HEK293 (cell line): ENCODE measurements around the gene HRH2.

Experiments
- CTCF ChIP-seq: fragments of 450-650 bp; formaldehyde crosslinking; IDR thresholded peaks from 2 replicates; pipeline ENCODE4 v1.5.1; 2016; ENCODE audit warnings: missing biosample characterization, missing genetic modification characterization
- YY1 ChIP-seq: fragments of 450-650 bp; formaldehyde crosslinking; IDR thresholded peaks from 2 replicates; pipeline ENCODE4 v1.5.1; 2018; ENCODE audit warnings: missing biosample characterization, missing genetic modification characterization
- ZBTB7A ChIP-seq: fragments of 450-650 bp; formaldehyde crosslinking; IDR thresholded peaks from 2 replicates; pipeline ENCODE4 v1.5.1; 2016; ENCODE audit warnings: low read depth, missing biosample characterization, missing genetic modification characterization
- ZNF580 ChIP-seq: fragments of 450-650 bp; formaldehyde crosslinking; IDR thresholded peaks from 2 replicates; pipeline ENCODE4 v1.5.1; 2016; ENCODE audit warnings: missing biosample characterization, missing genetic modification characterization

- TF ChIP-seq ZNF580 (tag by site-specific recombination), result no peak
- TF ChIP-seq CTCF (tag by site-specific recombination), result no peak
- no peak for TF ChIP-seq ZBTB7A (tag by site-specific recombination)
- TF ChIP-seq YY1 (tag by site-specific recombination), result no peak
Observed at GRCh38 chr5:175747539-175748060, 89.7 kb downstream of the HRH2 start.
